HCT116 (cell line): ENCODE results near the gene CXCL5. TPM values are rescaled to one million over a fixed set of nuclear protein-coding genes. Genes with fewer than 3 reads are reported as not detected.

Source experiments
- ATAC-seq: fragments of 200-7000 bp; cut with Tn5 transposase; 2 replicates; pipeline ENCODE4 v1.9.1; 2020; ENCODE audit warnings: mild to moderate bottlenecking, moderate library complexity
- BruUV-seq: library from RNA; stranded (reverse); fragments of 400-500 nt; replicated peaks from 2 replicates; lab custom pipeline; 2021; lab: Mats Ljungman, UMichigan
- CTCF ChIA-PET: fragments of 300-600 bp; sonication (Branson Sonifier 250); formaldehyde crosslinking; loops from one replicate; lab custom pipeline; 2021; ENCODE audit warnings: antibody characterized with exemption; lab: Charles Lee
- POLR2A ChIA-PET: fragments of 300-600, 350-600 bp; sonication (Branson Sonifier 250); formaldehyde crosslinking; loops from one replicate; lab custom pipeline; 2021; ENCODE audit warnings: antibody characterized with exemption; lab: Charles Lee
- RAD21 ChIA-PET, 2 experiments: fragments of 300-600 bp; sonication (Branson Sonifier 250); formaldehyde crosslinking; loops; one replicate each; lab custom pipeline; 2023; ENCODE audit warnings: low total read pairs in 2 of 2; ENCODE audit not compliant: uncharacterized antibody in 2 of 2, unreplicated experiment in 2 of 2, low non-redundant PET in 1 of 2; lab: Charles Lee
- DNase-seq: peaks from one replicate; pipeline ENCODE4 v3.0.0-alpha.2; 2010; ENCODE audit warnings: low read depth, low spot score
- H2AFZ ChIP-seq: fragments of 200-600 bp; shearing (Covaris generic), sonication (generic); 2 replicates; pipeline ENCODE4 v1.6.1; 2017; ENCODE audit warnings: low read depth, mixed run types, mixed read lengths, antibody characterized with exemption, low read length; ENCODE audit not compliant: poor library complexity, severe bottlenecking
- H3K27ac ChIP-seq: 2 replicates; pipeline ENCODE4 v1.5.1; 2012; ENCODE audit warnings: low read depth, low read length
- H3K27me3 ChIP-seq: fragments of 200-600 bp; sonication (generic); 2 replicates; pipeline ENCODE4 v1.6.1; 2016; ENCODE audit warnings: mixed run types, low read length, mixed read lengths; ENCODE audit not compliant: insufficient read depth
- H3K36me3 ChIP-seq, 2 experiments: fragments of 200-500 bp in 1 of 2; fragments of 200-600 bp in 1 of 2; sonication (Bioruptor generic) in 1 of 2; sonication (generic) in 1 of 2; 2 replicates each; pipeline versions ENCODE4 v1.5.1 to v1.6.1; 2014 to 2016; ENCODE audit warnings: low read length in 2 of 2, inconsistent platforms in 1 of 2, mixed read lengths in 1 of 2, mixed run types in 1 of 2; ENCODE audit not compliant: insufficient read depth in 2 of 2, control insufficient read depth in 1 of 2
- H3K4me1 ChIP-seq, 2 experiments: fragments of 200-600 bp in 1 of 2; sonication (generic) in 1 of 2; 2 replicates each; pipeline versions ENCODE4 v1.5.1 to v1.6.1; 2012 to 2017; ENCODE audit warnings: low read length in 2 of 2, inconsistent platforms in 1 of 2, mild to moderate bottlenecking in 1 of 2, mixed read lengths in 1 of 2, mixed run types in 1 of 2, moderate library complexity in 1 of 2; ENCODE audit not compliant: insufficient read depth in 2 of 2, control insufficient read depth in 1 of 2
- H3K4me2 ChIP-seq: fragments of 200-600 bp; sonication (generic); 2 replicates; pipeline ENCODE4 v1.6.1; 2017; ENCODE audit warnings: mixed run types, low read length, mixed read lengths
- H3K4me3 ChIP-seq, 2 experiments: fragments of 200-600 bp in 1 of 2; sonication (generic) in 1 of 2; replicated peaks in 1 of 2; 2 replicates each; pipeline ENCODE4 v1.5.1; 2011 to 2016; ENCODE audit warnings: low read length in 2 of 2, control low read depth in 1 of 2, low read depth in 1 of 2, mild to moderate bottlenecking in 1 of 2, mixed read lengths in 1 of 2, mixed run types in 1 of 2
- H3K79me2 ChIP-seq: fragments of 200-600 bp; sonication (generic); 2 replicates; pipeline ENCODE4 v1.6.1; 2017; ENCODE audit warnings: mild to moderate bottlenecking, mixed run types, low read length, moderate library complexity, mixed read lengths; ENCODE audit not compliant: insufficient read depth
- H3K9ac ChIP-seq: fragments of 200-600 bp; sonication (generic); 2 replicates; pipeline ENCODE4 v1.6.1; 2016; ENCODE audit warnings: low read length, mixed read lengths
- H3K9me2 ChIP-seq: fragments of 200-600 bp; sonication (generic), shearing (Covaris generic); 2 replicates; pipeline ENCODE4 v1.6.1; 2017; ENCODE audit warnings: mixed run types, mild to moderate bottlenecking, moderate library complexity; ENCODE audit not compliant: insufficient read depth
- H3K9me3 ChIP-seq, 2 experiments: fragments of 200-500 bp in 1 of 2; fragments of 200-600 bp in 1 of 2; sonication (Bioruptor generic) in 1 of 2; sonication (generic) in 1 of 2; 2 replicates each; pipeline ENCODE4 v1.6.1; 2014 to 2017; ENCODE audit warnings: low read length in 2 of 2, mixed read lengths in 2 of 2, inconsistent platforms in 1 of 2, low read depth in 1 of 2, mild to moderate bottlenecking in 1 of 2, mixed run types in 1 of 2, moderate library complexity in 1 of 2; ENCODE audit not compliant: control insufficient read depth in 1 of 2, insufficient read depth in 1 of 2
- H4K20me1 ChIP-seq: fragments of 200-600 bp; sonication (generic), shearing (Covaris generic); 2 replicates; pipeline ENCODE4 v1.6.1; 2017; ENCODE audit warnings: mixed run types, mild to moderate bottlenecking, moderate library complexity; ENCODE audit not compliant: insufficient read depth
- ATF3 ChIP-seq: IDR thresholded peaks from 2 replicates; pipeline ENCODE4 v1.6.1; 2012
- CBX3 ChIP-seq: IDR thresholded peaks from 2 replicates; pipeline ENCODE4 v1.6.1; 2012; ENCODE audit warnings: low read depth
- CEBPB ChIP-seq: IDR thresholded peaks from 2 replicates; pipeline ENCODE4 v1.6.1; 2012; ENCODE audit warnings: low read depth
- CTCF ChIP-seq, 3 experiments: fragments of 200-600 bp in 1 of 3; sonication (generic) in 1 of 3; IDR thresholded peaks in 2 of 3; conservative IDR thresholded peaks in 1 of 3; 2 replicates each; pipeline ENCODE4 v1.5.1; 2012 to 2017; ENCODE audit warnings: low read depth in 2 of 3, low read length in 2 of 3, antibody characterized with exemption in 1 of 3, borderline replicate concordance in 1 of 3, control low read depth in 1 of 3, mild to moderate bottlenecking in 1 of 3, mixed read lengths in 1 of 3, mixed run types in 1 of 3, moderate library complexity in 1 of 3; ENCODE audit not compliant: insufficient read depth in 1 of 3
- EGR1 ChIP-seq: IDR thresholded peaks from 2 replicates; pipeline ENCODE4 v1.6.1; 2012; ENCODE audit warnings: low read depth
- EZH2 ChIP-seq: fragments of 200-600 bp; sonication (generic); IDR thresholded peaks from 2 replicates; pipeline ENCODE4 v1.6.1; 2017; ENCODE audit warnings: antibody characterized with exemption, mixed run types
- JUND ChIP-seq: IDR thresholded peaks from 2 replicates; pipeline ENCODE4 v1.6.1; 2012
- MAX ChIP-seq: IDR thresholded peaks from 2 replicates; pipeline ENCODE4 v1.6.1; 2012
- POLR2A ChIP-seq: IDR thresholded peaks from 2 replicates; pipeline ENCODE4 v1.7.0; 2011; ENCODE audit warnings: borderline replicate concordance; ENCODE audit not compliant: insufficient read depth, insufficient read length; ENCODE audit errors: extremely low read depth
- POLR2AphosphoS5 ChIP-seq: IDR thresholded peaks from 2 replicates; pipeline ENCODE4 v1.6.1; 2011; ENCODE audit warnings: mild to moderate bottlenecking, low read depth, low read length, moderate library complexity
- RAD21 ChIP-seq: IDR thresholded peaks from 2 replicates; pipeline ENCODE4 v1.6.1; 2012; ENCODE audit warnings: low read depth, mild to moderate bottlenecking
- SIN3A ChIP-seq: IDR thresholded peaks from 2 replicates; pipeline ENCODE4 v1.6.1; 2012; ENCODE audit warnings: low read depth
- SP1 ChIP-seq: IDR thresholded peaks from 2 replicates; pipeline ENCODE4 v1.6.1; 2012; ENCODE audit warnings: low read depth
- SRF ChIP-seq: IDR thresholded peaks from 2 replicates; pipeline ENCODE4 v1.6.1; 2012; ENCODE audit warnings: low read depth
- TCF7L2 ChIP-seq: IDR thresholded peaks from 2 replicates; pipeline ENCODE4 v1.7.0; 2011; ENCODE audit warnings: borderline replicate concordance, inconsistent platforms; ENCODE audit not compliant: insufficient read depth, insufficient read length; ENCODE audit errors: extremely low read depth
- ZBTB33 ChIP-seq: IDR thresholded peaks from 2 replicates; pipeline ENCODE4 v1.6.1; 2011; ENCODE audit warnings: mild to moderate bottlenecking, low read length, moderate library complexity; ENCODE audit not compliant: insufficient replicate concordance; ENCODE audit errors: extremely low read depth
- ZFX ChIP-seq: fragments of 450-650 bp; IDR thresholded peaks from 2 replicates; pipeline ENCODE4 v1.6.1; 2017
- ZNF274 ChIP-seq: fragments of 200-500 bp; sonication (Bioruptor generic); IDR thresholded peaks from 2 replicates; pipeline ENCODE4 v1.6.1; 2014; ENCODE audit warnings: mild to moderate bottlenecking, low read depth, low read length, inconsistent platforms
- intact Hi-C: fragments of 100-400 bp; cut with micrococcal nuclease; formaldehyde crosslinking; loops from 2 replicates; pipeline ENCODE4 v1.10.0; 2022
- total RNA-seq: library from RNA; stranded (reverse); gene quantifications from one replicate; pipeline ENCODE4 v1.2.1, GENCODE V29; 2021; ENCODE audit not compliant: unreplicated experiment

The CXCL5 gene
- total RNA-seq, 1 experiment from 2014 or later, result not detected

DNA sequence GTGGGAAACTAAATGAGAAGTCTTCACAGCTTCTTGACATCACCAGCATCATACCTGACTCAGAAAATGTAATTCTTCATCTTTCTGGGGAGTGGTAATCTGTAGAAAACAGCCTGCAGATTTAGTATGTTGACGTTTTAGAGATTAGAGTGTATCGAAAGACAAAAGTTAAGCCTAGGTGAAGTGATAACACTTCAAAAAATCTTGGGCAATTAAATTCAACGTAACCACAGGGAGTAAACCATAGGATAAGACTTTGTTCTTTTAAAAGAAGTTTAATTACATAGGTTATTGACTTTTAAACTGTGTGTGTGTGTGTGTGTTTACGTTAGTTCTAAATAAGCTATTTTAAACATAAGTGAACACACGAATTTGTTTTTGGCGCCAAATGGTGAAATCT lies 1.8 kb upstream of the CXCL5 start:
- ChIA-PET CTCF (no interaction called here), RAD21 (no interaction called here), POLR2A (no interaction called here)
- intact Hi-C loops, result no loop called here
- BruUV-seq, result no TSS peak
- Histone ChIP-seq H3K9me2 (no peaks in the 10 kb centered on the region), H3K27ac (no peak overlapping the region), H4K20me1 (no peaks in the 10 kb centered on the region), H2AFZ (no peak overlapping the region), H3K9ac (no peak overlapping the region), H3K9me3 (no peaks in the 10 kb centered on the region), H3K36me3 (no peaks in the 10 kb centered on the region), H3K79me2 (no peaks in the 10 kb centered on the region), H3K4me3 (no peak overlapping the region), H3K4me1 (no peaks in the 10 kb centered on the region), H3K4me2 (no peak overlapping the region), H3K27me3 (no peaks in the 10 kb centered on the region)
- no peak for DNase-seq
- no peak for ATAC-seq
- no peak for TF ChIP-seq CEBPB
- no peak for TF ChIP-seq RAD21
- TF ChIP-seq CBX3, result no peak
- TF ChIP-seq ATF3, result no peak
- TF ChIP-seq ZBTB33, result no peak
- no peak for TF ChIP-seq MAX
- TF ChIP-seq CTCF (IDR thresholded peaks at IDR 0.05 in 2 of 3, conservative IDR thresholded peaks at IDR 0.05 in 1 of 3; ENCODE audit: borderline replicate concordance in 1 of 3, insufficient read depth in 1 of 3, low read depth in 2 of 3, low read length in 2 of 3), result no peak
- no peak for TF ChIP-seq ZNF274
- TF ChIP-seq POLR2AphosphoS5, result no peak
- TF ChIP-seq SIN3A, result no peak
- TF ChIP-seq TCF7L2, result no peak
- no peak for TF ChIP-seq SRF
- TF ChIP-seq EZH2, result no peak
- TF ChIP-seq POLR2A, result no peak
- no peak for TF ChIP-seq EGR1
- TF ChIP-seq ZFX, result no peak
- no peak for TF ChIP-seq JUND
- no peak for TF ChIP-seq SP1
